Progenitor cell of endocrine pancreas (in vitro differentiated cells): ENCODE data around the gene HDAC8. TPM values are rescaled to one million over a fixed set of nuclear protein-coding genes. Genes with fewer than 3 reads are reported as not detected.
A peak's percentile ranks its signal among the peaks of the same experiment; 100 is the strongest.

Experiments
- DNase-seq: peaks from one replicate; pipeline ENCODE4 v3.0.0; 2021; ENCODE audit warnings: low spot score; ENCODE audit not compliant: unreplicated experiment
- H3K27ac Mint-ChIP-seq: 2 replicates; pipeline ENCODE4 v1.8.0; 2021; ENCODE audit warnings: mild to moderate bottlenecking, moderate library complexity, mixed read lengths
- H3K27me3 Mint-ChIP-seq: 2 replicates; pipeline ENCODE4 v1.8.0; 2021; ENCODE audit warnings: mixed read lengths
- H3K36me3 Mint-ChIP-seq: 2 replicates; pipeline ENCODE4 v1.8.0; 2022; ENCODE audit warnings: mixed read lengths; ENCODE audit not compliant: insufficient read depth
- H3K4me1 Mint-ChIP-seq: 2 replicates; pipeline ENCODE4 v1.8.0; 2021; ENCODE audit warnings: low read depth, mixed read lengths
- H3K4me3 Mint-ChIP-seq: 2 replicates; pipeline ENCODE4 v1.8.0; 2021; ENCODE audit warnings: low read depth, mild to moderate bottlenecking, moderate library complexity, mixed read lengths
- H3K9me3 Mint-ChIP-seq: 2 replicates; pipeline ENCODE4 v1.8.0; 2021; ENCODE audit warnings: low read depth, mixed read lengths
- total RNA-seq: library from RNA; stranded (reverse); gene quantifications from 2 replicates; pipeline ENCODE4 v1.2.1, GENCODE V29; 2021
- TF ChIP-seq, protein P1 (sequence below): fragments of 200-600 bp; sonication (generic); IDR thresholded peaks from one replicate; pipeline ENCODE4 v1.5.0; 2021; ENCODE audit warnings: antibody characterized with exemption, mild to moderate bottlenecking; ENCODE audit not compliant: unreplicated experiment

Gene HDAC8
- total RNA-seq, 1 donor from 2014 or later = 38.4 TPM

DNA sequence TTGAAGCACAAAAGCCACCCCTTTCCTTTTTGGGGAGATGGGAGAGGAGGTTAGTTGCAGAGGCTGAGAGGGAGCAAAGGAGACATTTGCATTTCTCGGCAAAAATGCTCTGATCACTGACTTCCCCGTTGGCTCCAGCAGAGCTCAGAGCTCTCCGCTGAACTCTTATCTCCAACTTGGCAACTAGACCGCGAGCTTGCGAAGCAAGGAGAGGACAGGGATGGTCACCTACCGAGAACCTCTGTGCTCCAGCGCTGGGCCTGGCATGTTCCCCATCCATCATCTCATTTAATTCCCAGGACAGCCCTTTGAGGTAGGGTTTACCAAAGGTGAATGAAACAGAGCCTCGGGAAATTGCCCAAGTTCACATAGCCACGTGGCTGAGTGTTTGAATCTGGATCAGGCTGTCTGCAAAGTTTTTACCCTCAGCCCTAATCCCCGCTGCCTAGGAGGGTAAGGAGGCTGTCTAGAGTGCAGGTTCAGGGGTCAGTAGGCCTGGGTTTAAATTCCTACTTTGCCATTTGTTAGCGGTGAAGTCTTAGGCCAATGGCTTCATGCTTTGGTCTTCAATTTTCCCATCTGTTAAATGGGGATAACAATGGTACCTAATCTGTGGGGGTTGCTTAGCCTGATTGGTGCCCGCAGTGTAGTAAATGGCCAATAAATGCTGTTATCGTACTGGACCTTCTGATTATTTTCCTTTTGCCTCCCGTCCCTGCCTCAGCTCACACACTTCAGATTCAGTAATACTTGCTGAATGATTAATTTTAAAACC, 263.2 kb downstream of the HDAC8 start:
- H3K9me3 Mint-ChIP-seq = no peaks in the 10 kb centered on the region
- no peak overlapping the region for H3K27ac Mint-ChIP-seq
- peaks cover 2% of the 10 kb centered on the region for H3K4me1 Mint-ChIP-seq
- H3K36me3 Mint-ChIP-seq = no peaks in the 10 kb centered on the region
- peaks cover 51% of the 10 kb centered on the region for H3K27me3 Mint-ChIP-seq
- peak overlapping the region; percentile 44 for H3K4me3 Mint-ChIP-seq
- no peak for DNase-seq
- TF ChIP-seq, protein P1, sequence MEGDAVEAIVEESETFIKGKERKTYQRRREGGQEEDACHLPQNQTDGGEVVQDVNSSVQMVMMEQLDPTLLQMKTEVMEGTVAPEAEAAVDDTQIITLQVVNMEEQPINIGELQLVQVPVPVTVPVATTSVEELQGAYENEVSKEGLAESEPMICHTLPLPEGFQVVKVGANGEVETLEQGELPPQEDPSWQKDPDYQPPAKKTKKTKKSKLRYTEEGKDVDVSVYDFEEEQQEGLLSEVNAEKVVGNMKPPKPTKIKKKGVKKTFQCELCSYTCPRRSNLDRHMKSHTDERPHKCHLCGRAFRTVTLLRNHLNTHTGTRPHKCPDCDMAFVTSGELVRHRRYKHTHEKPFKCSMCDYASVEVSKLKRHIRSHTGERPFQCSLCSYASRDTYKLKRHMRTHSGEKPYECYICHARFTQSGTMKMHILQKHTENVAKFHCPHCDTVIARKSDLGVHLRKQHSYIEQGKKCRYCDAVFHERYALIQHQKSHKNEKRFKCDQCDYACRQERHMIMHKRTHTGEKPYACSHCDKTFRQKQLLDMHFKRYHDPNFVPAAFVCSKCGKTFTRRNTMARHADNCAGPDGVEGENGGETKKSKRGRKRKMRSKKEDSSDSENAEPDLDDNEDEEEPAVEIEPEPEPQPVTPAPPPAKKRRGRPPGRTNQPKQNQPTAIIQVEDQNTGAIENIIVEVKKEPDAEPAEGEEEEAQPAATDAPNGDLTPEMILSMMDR = no peak

DNA sequence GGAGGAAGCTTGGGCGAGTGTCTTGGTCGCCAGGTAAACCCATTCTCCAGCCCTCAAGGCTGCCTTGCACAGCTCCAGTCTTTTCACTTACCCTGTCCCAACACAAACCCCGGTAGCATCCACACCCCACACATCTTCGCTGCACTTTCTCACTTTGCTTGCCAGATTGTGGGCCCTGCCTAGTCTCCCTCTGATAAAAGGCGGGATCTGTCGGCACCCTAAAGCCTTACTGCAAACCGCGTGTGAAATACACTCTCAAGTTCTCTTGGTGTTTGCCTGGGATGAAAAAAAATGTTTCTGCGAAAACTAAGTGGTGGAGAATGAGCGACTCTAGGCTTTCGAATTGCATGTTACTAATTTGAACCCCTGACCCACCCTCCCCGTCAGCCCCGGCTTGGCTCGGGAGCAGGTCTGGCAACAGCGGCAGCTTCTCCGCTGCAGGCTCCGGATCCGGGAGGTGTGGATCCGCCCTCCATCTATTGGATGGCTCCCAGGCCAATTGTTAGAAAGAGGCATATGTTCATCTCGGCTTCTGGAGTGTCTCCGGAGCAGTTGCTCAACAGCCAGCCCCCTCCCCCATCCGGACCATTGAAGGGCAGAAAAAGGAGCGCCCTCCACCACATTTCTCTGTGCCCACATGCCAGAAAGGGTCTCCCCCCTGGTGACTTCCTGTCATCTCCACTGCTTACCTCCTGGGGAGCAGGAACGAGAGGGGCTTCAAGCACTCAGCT, 263.9 kb downstream of the HDAC8 start:
- no peaks in the 10 kb centered on the region for H3K36me3 Mint-ChIP-seq
- H3K9me3 Mint-ChIP-seq = no peaks in the 10 kb centered on the region
- DNase-seq = no peak
- peak overlapping the region; percentile 44 for H3K4me3 Mint-ChIP-seq
- peaks cover 2% of the 10 kb centered on the region for H3K4me1 Mint-ChIP-seq
- H3K27ac Mint-ChIP-seq = no peak overlapping the region
- TF ChIP-seq, protein P1 = no peak
- H3K27me3 Mint-ChIP-seq = peaks cover 54% of the 10 kb centered on the region

DNA sequence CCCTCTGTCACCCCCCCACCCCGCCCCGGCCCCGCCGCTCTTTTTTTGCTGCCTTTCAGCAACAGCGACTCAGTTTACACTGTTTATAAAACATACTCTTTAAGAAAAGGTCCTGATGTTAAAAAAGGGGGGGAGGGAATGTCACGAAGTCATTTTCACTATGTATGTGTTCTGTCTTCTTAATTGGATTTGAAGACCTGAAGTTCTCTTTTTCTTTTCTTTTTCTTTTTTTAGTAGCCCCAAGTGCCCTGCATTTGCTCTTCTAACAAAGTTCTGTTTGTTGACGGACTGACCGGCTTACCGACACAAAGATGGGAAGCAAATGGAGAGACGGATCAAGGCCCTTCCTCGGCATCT, 264.5 kb downstream of the HDAC8 start:
- no peak for DNase-seq
- Mint-ChIP-seq H3K4me3 (peak overlapping the region; percentile 33), H3K36me3 (no peaks in the 10 kb centered on the region), H3K4me1 (peaks cover 2% of the 10 kb centered on the region), H3K27ac (no peak overlapping the region), H3K9me3 (no peaks in the 10 kb centered on the region), H3K27me3 (peaks cover 54% of the 10 kb centered on the region)
- TF ChIP-seq, protein P1 = no peak

DNA sequence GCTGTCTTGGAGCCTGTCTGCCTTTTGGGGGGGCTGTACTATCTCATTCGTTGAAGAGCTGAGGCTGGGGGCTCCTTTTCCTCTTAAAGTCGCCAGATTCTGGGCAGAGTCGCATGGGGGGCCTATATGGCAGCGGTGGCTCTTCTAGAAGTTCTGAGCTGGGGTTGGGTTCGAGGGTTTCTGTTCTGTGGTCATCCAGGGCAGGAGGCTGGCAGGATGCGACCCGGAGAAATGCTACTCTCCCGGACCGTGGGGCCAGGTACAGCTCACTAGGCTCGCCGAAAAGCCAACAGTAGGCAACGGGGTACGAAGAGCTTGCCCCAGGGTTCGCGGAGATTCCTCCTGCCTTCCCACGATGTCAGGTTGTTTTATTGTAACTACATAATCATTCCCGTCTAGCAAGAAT, 265.0 kb downstream of the HDAC8 start:
- TF ChIP-seq, protein P1 = no peak
- Mint-ChIP-seq H3K27me3 (peaks cover 59% of the 10 kb centered on the region), H3K4me1 (peaks cover 2% of the 10 kb centered on the region), H3K36me3 (no peaks in the 10 kb centered on the region), H3K4me3 (peak overlapping the region; percentile 52), H3K27ac (no peak overlapping the region), H3K9me3 (no peaks in the 10 kb centered on the region)
- no peak for DNase-seq

DNA sequence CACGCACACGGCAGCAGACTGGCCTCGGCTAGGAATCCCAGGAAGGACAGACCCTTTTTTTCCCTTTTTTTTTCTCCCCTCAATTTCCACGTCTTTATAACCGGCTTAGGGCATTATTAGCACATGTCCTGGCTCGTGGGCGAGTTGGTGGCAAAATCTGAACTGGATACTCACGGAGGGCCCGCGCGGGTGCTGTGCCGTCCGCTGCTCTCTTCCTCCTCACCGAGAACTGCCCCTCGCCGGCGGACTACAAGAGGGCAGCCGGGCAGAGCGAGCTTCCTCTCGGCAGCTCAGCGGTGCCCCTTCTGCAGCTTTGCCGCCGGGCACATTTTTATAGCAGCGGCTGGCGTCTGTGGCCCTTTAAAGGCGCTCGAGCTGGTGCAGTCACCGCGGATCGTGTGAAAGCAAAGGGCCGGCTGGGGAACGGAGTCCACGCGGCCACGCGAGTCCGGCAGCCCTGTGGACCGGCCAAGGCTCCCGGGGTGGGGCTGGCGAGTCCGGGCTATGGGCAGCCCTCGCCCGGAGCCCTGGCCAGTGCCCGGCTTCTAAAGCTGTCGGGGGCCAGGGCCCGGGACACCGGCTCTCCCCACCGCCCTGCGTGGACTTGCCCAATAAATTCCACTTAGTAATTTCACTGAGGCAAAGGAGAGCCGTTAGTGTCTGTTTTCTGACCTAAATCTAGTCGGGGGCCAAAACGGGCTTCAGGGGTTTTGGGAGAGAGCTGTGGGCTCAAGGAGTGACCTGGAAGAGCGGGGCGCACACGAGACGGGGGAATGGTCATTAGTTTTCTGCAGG, 265.6 kb downstream of the HDAC8 start:
- TF ChIP-seq, protein P1 = no peak
- H3K4me1 Mint-ChIP-seq = peaks cover 2% of the 10 kb centered on the region
- H3K9me3 Mint-ChIP-seq = no peaks in the 10 kb centered on the region
- no peaks in the 10 kb centered on the region for H3K36me3 Mint-ChIP-seq
- H3K4me3 Mint-ChIP-seq = peak overlapping the region; percentile 77
- H3K27me3 Mint-ChIP-seq = peaks cover 64% of the 10 kb centered on the region
- no peak for DNase-seq
- peak overlapping the region; percentile 69 for H3K27ac Mint-ChIP-seq
